ENCODE data around the gene UBXN7.
"Not testable (repeated sequence)": the region's sequence is repeated elsewhere in the genome, so short reads cannot be mapped to it uniquely, and the experiment has no call there.

UBXN7 gene, protein sequence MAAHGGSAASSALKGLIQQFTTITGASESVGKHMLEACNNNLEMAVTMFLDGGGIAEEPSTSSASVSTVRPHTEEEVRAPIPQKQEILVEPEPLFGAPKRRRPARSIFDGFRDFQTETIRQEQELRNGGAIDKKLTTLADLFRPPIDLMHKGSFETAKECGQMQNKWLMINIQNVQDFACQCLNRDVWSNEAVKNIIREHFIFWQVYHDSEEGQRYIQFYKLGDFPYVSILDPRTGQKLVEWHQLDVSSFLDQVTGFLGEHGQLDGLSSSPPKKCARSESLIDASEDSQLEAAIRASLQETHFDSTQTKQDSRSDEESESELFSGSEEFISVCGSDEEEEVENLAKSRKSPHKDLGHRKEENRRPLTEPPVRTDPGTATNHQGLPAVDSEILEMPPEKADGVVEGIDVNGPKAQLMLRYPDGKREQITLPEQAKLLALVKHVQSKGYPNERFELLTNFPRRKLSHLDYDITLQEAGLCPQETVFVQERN

DNA sequence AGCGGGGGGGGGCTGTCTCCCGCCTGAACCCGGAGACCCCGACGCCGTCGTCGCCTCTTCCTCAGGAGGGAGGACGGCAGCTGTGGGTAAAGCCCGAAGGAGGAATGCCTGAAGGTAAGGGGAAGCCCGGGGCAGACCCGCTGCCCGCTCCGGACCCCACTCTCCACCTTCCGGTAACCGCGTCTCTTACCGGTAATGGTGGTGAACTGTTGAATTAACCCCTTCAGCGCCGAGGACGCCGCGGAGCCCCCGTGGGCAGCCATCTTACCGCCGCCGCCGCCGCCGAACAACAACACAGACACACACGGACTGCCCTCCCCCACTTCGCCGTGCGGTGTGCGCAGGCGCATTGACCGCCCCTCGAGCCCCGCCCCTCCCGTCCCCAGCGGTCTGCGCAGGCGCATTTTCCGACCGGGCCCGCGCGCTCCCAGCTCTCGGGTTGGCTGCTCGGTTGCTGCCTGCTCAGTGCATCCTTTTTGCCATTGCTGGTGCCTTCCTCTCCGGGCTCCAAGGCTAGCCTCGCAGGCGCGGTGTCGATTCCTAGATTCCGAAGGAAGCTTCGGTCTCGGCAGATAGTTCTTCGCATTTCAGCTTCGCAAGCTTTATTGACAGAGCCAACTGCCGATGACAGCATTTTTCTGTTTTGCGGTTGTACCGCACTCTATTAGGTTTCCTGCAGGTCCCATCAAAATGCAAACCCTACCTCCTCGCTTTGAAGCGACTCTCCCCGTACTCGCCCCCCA lies at the start of gene UBXN7:
TSS of gene UBXN7 (minus strand) at position 291 of the 743 bp plus-strand sequence. CDS start at position 263, 28 bp downstream.
- H3K4me1 ChIP-seq (ENCODE audit: control insufficient read depth, insufficient read depth, low read length), result peaks cover 7% of the 10 kb centered on the region
- peak within 1 kb of the TSS; percentile 85 for H3K4me3 ChIP-seq (ENCODE audit: low read length)
- H3K36me3 ChIP-seq (ENCODE audit: control insufficient read depth, insufficient read depth, low read length), result no peaks in the 10 kb centered on the region
- H3K27me3 ChIP-seq (ENCODE audit: control insufficient read depth, insufficient read depth, low read length), result no peaks in the 10 kb centered on the region
- H3K27ac ChIP-seq (ENCODE audit: low read depth, low read length), result peak within 1 kb of the TSS; percentile 97
- peak within 1 kb of the TSS; percentile 86 for H3K9ac ChIP-seq (ENCODE audit: low read length)

GRCh38 chr3:196477678-196478077 lies 45.5 kb upstream of the UBXN7 start:
- Histone ChIP-seq H3K27ac (ENCODE audit: low read depth, low read length) (no peak overlapping the region), H3K4me3 (ENCODE audit: low read length) (no peak overlapping the region), H3K36me3 (ENCODE audit: control insufficient read depth, insufficient read depth, low read length) (peaks cover 8% of the 10 kb centered on the region), H3K27me3 (ENCODE audit: control insufficient read depth, insufficient read depth, low read length) (no peaks in the 10 kb centered on the region), H3K4me1 (ENCODE audit: control insufficient read depth, insufficient read depth, low read length) (no peaks in the 10 kb centered on the region), H3K9ac (ENCODE audit: low read length) (no peak overlapping the region)

DNA sequence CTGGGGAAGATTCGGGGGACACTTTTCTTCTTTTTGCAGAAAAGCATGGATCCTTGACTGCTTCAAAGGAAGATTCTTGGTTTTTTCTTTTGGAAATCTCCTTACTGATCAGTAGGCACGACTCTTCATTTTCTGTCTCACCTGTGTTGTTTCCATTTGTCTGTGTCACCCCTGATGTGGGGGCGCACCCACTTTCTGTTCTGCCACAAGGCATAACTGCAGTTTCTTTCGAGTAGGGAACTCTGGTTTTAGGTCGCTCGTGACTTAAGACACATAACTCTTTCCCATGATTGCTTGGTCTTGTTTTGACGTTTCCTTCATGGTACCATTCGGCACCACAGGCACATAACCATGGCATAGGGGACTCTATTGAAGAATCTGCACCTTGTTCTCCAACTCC lies 40.1 kb upstream of the UBXN7 start:
- H3K27me3 ChIP-seq (ENCODE audit: control insufficient read depth, insufficient read depth, low read length), result no peaks in the 10 kb centered on the region
- peaks cover 18% of the 10 kb centered on the region for H3K36me3 ChIP-seq (ENCODE audit: control insufficient read depth, insufficient read depth, low read length)
- no peak overlapping the region for H3K4me3 ChIP-seq (ENCODE audit: low read length)

DNA sequence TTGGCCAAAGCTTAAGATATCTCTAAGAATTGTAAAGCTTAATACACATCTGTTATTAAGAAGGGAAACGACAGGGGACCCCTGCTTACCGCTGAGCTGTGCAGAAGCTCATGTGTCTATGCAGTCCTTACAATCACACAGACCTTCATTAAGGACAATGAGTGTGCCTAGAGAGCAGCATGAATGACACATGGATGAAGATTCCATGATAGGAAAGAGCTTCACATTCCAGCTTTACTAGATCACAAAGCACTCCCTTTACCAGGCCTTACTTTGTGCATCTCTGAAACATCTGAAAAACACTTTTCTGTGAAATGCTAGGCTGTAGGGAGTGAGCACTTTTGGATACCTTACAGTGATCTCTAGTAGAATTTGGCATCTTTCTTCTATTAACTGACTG lies 39.3 kb upstream of the UBXN7 start:
- no peaks in the 10 kb centered on the region for H3K4me1 ChIP-seq (ENCODE audit: control insufficient read depth, insufficient read depth, low read length)
- no peak overlapping the region for H3K4me3 ChIP-seq (ENCODE audit: low read length)
- H3K27ac ChIP-seq (ENCODE audit: low read depth, low read length), result no peak overlapping the region
- H3K9ac ChIP-seq (ENCODE audit: low read length), result no peak overlapping the region
- H3K36me3 ChIP-seq (ENCODE audit: control insufficient read depth, insufficient read depth, low read length), result peaks cover 18% of the 10 kb centered on the region
- H3K27me3 ChIP-seq (ENCODE audit: control insufficient read depth, insufficient read depth, low read length), result no peaks in the 10 kb centered on the region

More for the DNA sequence above, 40.1 kb upstream of the UBXN7 start:
- no peak overlapping the region for H3K27ac ChIP-seq (ENCODE audit: low read depth, low read length)
- H3K4me1 ChIP-seq (ENCODE audit: control insufficient read depth, insufficient read depth, low read length), result no peaks in the 10 kb centered on the region
- no peak overlapping the region for H3K9ac ChIP-seq (ENCODE audit: low read length)

- peaks cover 18% of the 10 kb centered on the region for H3K36me3 ChIP-seq (ENCODE audit: control insufficient read depth, insufficient read depth, low read length)
- not testable (repeated sequence) for H3K9ac ChIP-seq (ENCODE audit: low read length); H3K4me1 ChIP-seq (ENCODE audit: control insufficient read depth, insufficient read depth, low read length); H3K27ac ChIP-seq (ENCODE audit: low read depth, low read length); H3K27me3 ChIP-seq (ENCODE audit: control insufficient read depth, insufficient read depth, low read length); H3K4me3 ChIP-seq (ENCODE audit: low read length)
Observed at GRCh38 chr3:196470182-196470581, 38.0 kb upstream of the UBXN7 start.

DNA sequence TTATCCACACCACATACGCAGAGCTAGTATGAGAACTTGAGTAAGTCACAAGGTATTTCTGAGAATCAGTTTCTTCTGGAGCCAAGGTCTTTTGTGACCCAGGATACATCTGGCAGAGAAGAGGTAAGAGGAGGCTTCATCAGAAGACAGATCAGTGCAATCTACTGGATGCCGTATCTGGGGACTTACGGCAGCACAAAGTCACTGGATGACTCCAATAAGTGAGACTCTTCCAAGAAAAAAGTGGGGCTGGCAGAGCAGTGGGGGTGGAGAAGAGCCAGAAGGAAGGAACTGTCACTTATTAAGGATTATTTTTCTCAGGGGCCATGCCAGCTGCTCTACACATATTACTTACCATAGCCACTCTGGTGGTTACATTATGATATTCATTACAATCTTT lies 31.6 kb upstream of the UBXN7 start:
- Histone ChIP-seq H3K27ac (ENCODE audit: low read depth, low read length) (no peak overlapping the region), H3K36me3 (ENCODE audit: control insufficient read depth, insufficient read depth, low read length) (no peaks in the 10 kb centered on the region), H3K4me3 (ENCODE audit: low read length) (no peak overlapping the region), H3K9ac (ENCODE audit: low read length) (no peak overlapping the region), H3K27me3 (ENCODE audit: control insufficient read depth, insufficient read depth, low read length) (no peaks in the 10 kb centered on the region), H3K4me1 (ENCODE audit: control insufficient read depth, insufficient read depth, low read length) (no peaks in the 10 kb centered on the region)

DNA sequence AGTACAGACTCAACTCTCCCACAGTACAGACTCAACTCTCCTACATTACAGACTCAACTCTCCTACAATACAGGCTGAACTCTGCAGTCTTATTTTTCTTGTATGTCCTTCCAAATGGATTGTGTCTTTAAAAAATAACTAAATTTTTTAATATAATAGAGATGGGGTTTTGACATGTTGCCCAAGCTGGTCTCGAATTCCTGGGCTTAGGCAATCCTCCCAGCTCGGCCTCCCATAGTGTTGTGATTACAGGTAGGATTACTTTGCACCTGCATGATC lies 31.2 kb upstream of the UBXN7 start:
- Histone ChIP-seq H3K9ac (ENCODE audit: low read length) (no peak overlapping the region), H3K27me3 (ENCODE audit: control insufficient read depth, insufficient read depth, low read length) (no peaks in the 10 kb centered on the region), H3K27ac (ENCODE audit: low read depth, low read length) (no peak overlapping the region), H3K4me3 (ENCODE audit: low read length) (no peak overlapping the region), H3K36me3 (ENCODE audit: control insufficient read depth, insufficient read depth, low read length) (no peaks in the 10 kb centered on the region), H3K4me1 (ENCODE audit: control insufficient read depth, insufficient read depth, low read length) (no peaks in the 10 kb centered on the region)

GRCh38 chr3:196462680-196463477 lies 30.7 kb upstream of the UBXN7 start:
- H3K4me3 ChIP-seq (ENCODE audit: low read length); H3K36me3 ChIP-seq (ENCODE audit: control insufficient read depth, insufficient read depth, low read length); H3K9ac ChIP-seq (ENCODE audit: low read length); H3K4me1 ChIP-seq (ENCODE audit: control insufficient read depth, insufficient read depth, low read length); H3K27ac ChIP-seq (ENCODE audit: low read depth, low read length); H3K27me3 ChIP-seq (ENCODE audit: control insufficient read depth, insufficient read depth, low read length): not testable (repeated sequence)

GRCh38 chr3:196458063-196458462 lies 25.8 kb upstream of the UBXN7 start:
- H3K27me3 ChIP-seq (ENCODE audit: control insufficient read depth, insufficient read depth, low read length), result no peaks in the 10 kb centered on the region
- H3K27ac ChIP-seq (ENCODE audit: low read depth, low read length), result no peak overlapping the region
- H3K4me1 ChIP-seq (ENCODE audit: control insufficient read depth, insufficient read depth, low read length), result no peaks in the 10 kb centered on the region
- no peaks in the 10 kb centered on the region for H3K36me3 ChIP-seq (ENCODE audit: control insufficient read depth, insufficient read depth, low read length)
- H3K4me3 ChIP-seq (ENCODE audit: low read length), result no peak overlapping the region
- no peak overlapping the region for H3K9ac ChIP-seq (ENCODE audit: low read length)

DNA sequence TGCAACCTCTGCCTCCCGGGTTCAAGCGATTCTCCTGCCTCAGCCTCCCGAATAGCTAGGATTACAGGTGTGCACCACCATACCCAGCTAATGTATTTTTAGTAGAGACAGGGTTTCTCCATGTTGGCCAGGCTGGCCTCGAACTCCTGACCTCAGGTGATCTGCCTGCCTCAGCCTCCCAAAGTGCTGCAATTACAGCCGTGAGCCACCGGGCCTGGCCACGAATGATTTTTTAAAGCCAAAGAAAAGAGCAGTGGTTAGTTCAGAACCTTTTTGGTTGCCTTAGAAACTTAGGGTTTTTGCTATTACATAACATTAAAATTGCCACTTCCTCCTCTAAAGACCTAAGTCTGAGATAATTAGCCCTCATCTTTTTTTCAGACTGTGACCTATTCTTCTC lies 25.2 kb upstream of the UBXN7 start:
- H3K36me3 ChIP-seq (ENCODE audit: control insufficient read depth, insufficient read depth, low read length); H3K27me3 ChIP-seq (ENCODE audit: control insufficient read depth, insufficient read depth, low read length); H3K4me1 ChIP-seq (ENCODE audit: control insufficient read depth, insufficient read depth, low read length); H3K4me3 ChIP-seq (ENCODE audit: low read length); H3K9ac ChIP-seq (ENCODE audit: low read length); H3K27ac ChIP-seq (ENCODE audit: low read depth, low read length): not testable (repeated sequence)

DNA sequence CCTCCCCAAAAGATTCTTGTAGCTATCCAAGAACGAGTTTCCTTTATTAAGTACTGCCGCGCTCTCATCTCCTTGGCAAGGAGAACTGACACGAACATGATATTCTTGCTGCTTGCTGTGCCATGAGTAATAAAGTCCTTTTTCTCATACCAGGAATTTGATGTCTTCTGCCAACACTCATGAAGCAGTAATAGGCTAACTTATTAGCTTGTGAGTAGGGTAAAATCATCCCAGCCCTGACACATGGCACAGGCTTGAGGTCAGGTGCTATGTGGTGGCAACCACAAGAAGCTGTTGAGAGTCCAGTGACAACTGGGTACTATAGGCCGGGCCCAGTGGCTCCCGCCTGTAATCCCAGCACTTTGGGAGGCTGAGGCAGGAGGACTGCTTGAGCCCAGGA lies 22.7 kb upstream of the UBXN7 start:
- Histone ChIP-seq H3K27me3 (ENCODE audit: control insufficient read depth, insufficient read depth, low read length) (no peaks in the 10 kb centered on the region), H3K4me3 (ENCODE audit: low read length) (no peak overlapping the region), H3K9ac (ENCODE audit: low read length) (no peak overlapping the region), H3K36me3 (ENCODE audit: control insufficient read depth, insufficient read depth, low read length) (no peaks in the 10 kb centered on the region), H3K4me1 (ENCODE audit: control insufficient read depth, insufficient read depth, low read length) (no peaks in the 10 kb centered on the region), H3K27ac (ENCODE audit: low read depth, low read length) (no peak overlapping the region)

- H3K27me3 ChIP-seq (ENCODE audit: control insufficient read depth, insufficient read depth, low read length); H3K4me3 ChIP-seq (ENCODE audit: low read length); H3K36me3 ChIP-seq (ENCODE audit: control insufficient read depth, insufficient read depth, low read length); H3K9ac ChIP-seq (ENCODE audit: low read length); H3K4me1 ChIP-seq (ENCODE audit: control insufficient read depth, insufficient read depth, low read length); H3K27ac ChIP-seq (ENCODE audit: low read depth, low read length): not testable (repeated sequence)
Observed at GRCh38 chr3:196445391-196445790, 13.2 kb upstream of the UBXN7 start.
